ENCODE results near the gene PHACTR1. TPM values are rescaled to one million over a fixed set of nuclear protein-coding genes. Genes with fewer than 3 reads are reported as not detected.

PHACTR1 gene
- polyA plus RNA-seq, 3 donors = 6.1 to 26.9 (median 7.6) TPM

GRCh38 chr6:12993283-12993898, 276.8 kb downstream of the PHACTR1 start:
- intact Hi-C loops (cut with micrococcal nuclease) = no loop called here
- 100% methylated on average over 2 of the region's 5 CpGs for WGBS (ENCODE audit: insufficient coverage)
- H3K4me3 Mint-ChIP-seq = no peak overlapping the region

GRCh38 chr6:12995419-12995818, 278.9 kb downstream of the PHACTR1 start:
- Mint-ChIP-seq H3K4me3 (no peak overlapping the region), H3K36me3 (no peaks in the 10 kb centered on the region), H3K9me3 (peaks cover 0 to 7% (median 2%) of the 10 kb centered on the region in 7 donors), H3K4me1 (no peaks in the 10 kb centered on the region), H3K27ac (no peak overlapping the region), H3K27me3 (ENCODE audit: low read depth in 3 of 3) (peaks cover 0 to 1% (median 0%) of the 10 kb centered on the region in 3 donors)
- H3K4me3 ChIP-seq (replicated peaks in 1 of 3; ENCODE audit: low read depth in 2 of 3, low read length in 3 of 3) = no peak overlapping the region
- no CpG with 5 or more reads among the region's 4 CpGs for WGBS (ENCODE audit: insufficient coverage)
- TF ChIP-seq CTCF (IDR thresholded peaks at IDR 0.05) = no peak
- no peak overlapping the region for H3K27ac ChIP-seq (ENCODE audit: low read depth in 1 of 2, low read length in 2 of 2)
- no peaks in the 10 kb centered on the region for H3K36me3 ChIP-seq (replicated peaks in 1 of 2; ENCODE audit: control insufficient read depth in 1 of 2, insufficient read depth in 2 of 2, low read length in 2 of 2)
- intact Hi-C loops (cut with micrococcal nuclease) = no loop called here
- no peaks in the 10 kb centered on the region for H4K20me1 ChIP-seq (ENCODE audit: insufficient read depth, low read length)
- H3K4me1 ChIP-seq (ENCODE audit: control insufficient read depth in 1 of 2, insufficient read depth in 2 of 2, low read length in 2 of 2) = no peaks in the 10 kb centered on the region
- no peaks in the 10 kb centered on the region for H3K79me2 ChIP-seq (ENCODE audit: insufficient read depth, low read length)
- H3K9ac ChIP-seq (ENCODE audit: insufficient read depth, low read length, poor library complexity, severe bottlenecking) = no peak overlapping the region
- no peak overlapping the region for H3K4me2 ChIP-seq (replicated peaks; ENCODE audit: extremely low read depth, low read length, poor library complexity, severe bottlenecking)
- no peaks in the 10 kb centered on the region for H3K27me3 ChIP-seq (ENCODE audit: control insufficient read depth in 2 of 2, insufficient read depth in 2 of 2, low read length in 2 of 2)
- no peak overlapping the region for H2AFZ ChIP-seq (ENCODE audit: insufficient read depth, low read depth, low read length, poor library complexity, severe bottlenecking)
- no peak for DNase-seq
- H3K9me3 ChIP-seq (replicated peaks in 1 of 2; ENCODE audit: control insufficient read depth in 1 of 2, insufficient read depth in 1 of 2, low read length in 2 of 2) = no peaks in the 10 kb centered on the region

More at GRCh38 chr6:12993283-12993898, 276.8 kb downstream of the PHACTR1 start:
- Histone ChIP-seq H3K27ac (ENCODE audit: low read depth in 1 of 2, low read length in 2 of 2) (no peak overlapping the region), H3K4me3 (replicated peaks in 1 of 3; ENCODE audit: low read depth in 2 of 3, low read length in 3 of 3) (no peak overlapping the region), H3K79me2 (ENCODE audit: insufficient read depth, low read length) (no peaks in the 10 kb centered on the region), H3K4me1 (ENCODE audit: control insufficient read depth in 1 of 2, insufficient read depth in 2 of 2, low read length in 2 of 2) (no peaks in the 10 kb centered on the region), H2AFZ (ENCODE audit: insufficient read depth, low read depth, low read length, poor library complexity, severe bottlenecking) (no peak overlapping the region), H3K9ac (ENCODE audit: insufficient read depth, low read length, poor library complexity, severe bottlenecking) (no peak overlapping the region), H3K9me3 (replicated peaks in 1 of 2; ENCODE audit: control insufficient read depth in 1 of 2, insufficient read depth in 1 of 2, low read length in 2 of 2) (no peaks in the 10 kb centered on the region), H4K20me1 (ENCODE audit: insufficient read depth, low read length) (no peaks in the 10 kb centered on the region), H3K36me3 (replicated peaks in 1 of 2; ENCODE audit: control insufficient read depth in 1 of 2, insufficient read depth in 2 of 2, low read length in 2 of 2) (no peaks in the 10 kb centered on the region), H3K27me3 (ENCODE audit: control insufficient read depth in 2 of 2, insufficient read depth in 2 of 2, low read length in 2 of 2) (no peaks in the 10 kb centered on the region), H3K4me2 (replicated peaks; ENCODE audit: extremely low read depth, low read length, poor library complexity, severe bottlenecking) (no peak overlapping the region)
- no peaks in the 10 kb centered on the region for H3K36me3 Mint-ChIP-seq
- peaks cover 0 to 7% (median 3%) of the 10 kb centered on the region in 7 donors for H3K9me3 Mint-ChIP-seq
- no peaks in the 10 kb centered on the region for H3K4me1 Mint-ChIP-seq
- H3K27me3 Mint-ChIP-seq (ENCODE audit: low read depth in 3 of 3) = no peaks in the 10 kb centered on the region
- no peak for DNase-seq
- H3K27ac Mint-ChIP-seq = no peak overlapping the region
- TF ChIP-seq CTCF (IDR thresholded peaks at IDR 0.05) = no peak

All from CD14-positive monocyte (primary cell).